GM19023 (cell line): ENCODE results near the gene NAA25.
"Not testable (repeated sequence)": the region's sequence is repeated elsewhere in the genome, so short reads cannot be mapped to it uniquely, and the experiment has no call there.

Experiments
- ATAC-seq: cut with Tn5 transposase; IDR thresholded peaks from one replicate; pipeline ENCODE4 v1.9.1; 2021; ENCODE audit warnings: mild to moderate bottlenecking, moderate library complexity; ENCODE audit not compliant: unreplicated experiment

The NAA25 gene

DNA sequence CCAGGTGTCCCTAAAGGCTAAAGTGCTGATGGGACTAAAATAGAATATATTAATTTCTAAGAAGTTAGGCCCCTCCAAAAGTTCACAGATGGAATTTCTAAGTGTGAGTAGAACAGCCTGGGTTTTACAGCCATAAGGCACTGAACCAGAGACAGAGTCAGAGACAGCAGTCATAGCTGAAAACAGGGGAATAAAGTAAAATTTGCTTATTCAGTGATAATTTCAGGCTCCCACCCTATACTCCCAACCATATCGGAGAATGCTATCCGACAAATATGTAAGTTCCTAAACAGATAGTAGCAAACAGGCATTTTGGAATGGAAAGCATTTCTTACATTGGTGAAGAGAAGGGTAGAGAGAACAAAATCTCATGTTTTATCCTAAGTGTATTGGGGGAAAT is 45.3 kb downstream of the NAA25 start:
- ATAC-seq = no peak

DNA sequence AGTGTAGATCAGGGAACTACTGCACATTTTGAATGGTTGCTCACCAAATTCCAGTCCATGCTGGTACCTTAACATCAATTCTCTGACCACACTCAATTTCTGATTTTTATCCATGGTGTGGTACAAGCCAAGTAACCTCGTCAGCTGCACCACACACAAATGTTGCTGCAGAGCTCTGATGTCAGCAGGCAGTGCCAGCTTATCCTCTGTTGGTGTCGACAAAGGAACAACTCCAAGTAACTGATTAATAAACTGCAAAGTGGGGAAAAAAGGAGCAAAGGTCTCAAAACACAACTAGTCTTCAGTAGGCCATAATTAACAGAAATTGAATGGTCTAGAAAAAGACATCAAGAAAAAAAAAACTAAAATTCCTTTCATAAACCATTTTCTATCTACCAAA is 47.4 kb downstream of the NAA25 start:
- ATAC-seq = no peak

DNA sequence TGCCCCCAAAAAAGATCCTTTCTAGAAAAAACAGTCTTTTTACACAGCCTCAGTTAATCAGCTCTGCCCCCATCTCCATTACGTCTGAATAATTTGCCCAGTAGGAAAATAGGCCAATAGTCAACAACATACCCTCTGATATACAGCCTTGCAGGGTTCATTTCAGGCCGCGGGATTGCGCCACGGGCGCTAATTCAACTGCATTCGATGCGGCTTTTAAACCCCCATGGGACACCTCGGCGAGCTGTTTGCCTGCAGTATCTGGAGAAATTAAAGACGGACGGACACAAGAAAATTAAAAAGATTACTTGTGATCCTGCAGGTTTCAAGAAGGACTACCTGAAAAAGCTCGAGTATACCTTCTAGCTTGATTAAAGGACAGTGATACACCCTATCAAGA is 59.2 kb downstream of the NAA25 start:
- ATAC-seq = no peak

DNA sequence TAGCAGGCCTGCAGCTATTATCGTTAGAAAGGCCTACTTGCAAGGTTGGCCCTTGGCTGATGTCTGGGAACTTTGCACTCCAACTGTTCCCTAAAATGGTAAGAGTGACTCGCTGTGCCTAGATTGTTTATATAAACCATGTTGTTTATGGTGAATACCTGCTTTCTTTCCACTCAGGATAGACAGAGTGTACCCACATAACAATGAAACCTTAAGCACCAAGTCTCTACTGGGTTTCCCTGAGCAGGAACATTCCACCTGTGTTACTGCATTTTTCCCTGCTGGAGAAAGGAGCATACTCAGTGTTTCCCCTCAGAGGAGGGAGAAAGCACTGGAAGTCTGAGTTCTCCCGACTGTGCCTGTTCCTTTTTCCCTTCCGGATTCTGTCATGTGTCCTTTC is 62.6 kb downstream of the NAA25 start:
- no peak for ATAC-seq

GRCh38 chr12:112036614-112037013 is 72.0 kb downstream of the NAA25 start:
- ATAC-seq = not testable (repeated sequence)

DNA sequence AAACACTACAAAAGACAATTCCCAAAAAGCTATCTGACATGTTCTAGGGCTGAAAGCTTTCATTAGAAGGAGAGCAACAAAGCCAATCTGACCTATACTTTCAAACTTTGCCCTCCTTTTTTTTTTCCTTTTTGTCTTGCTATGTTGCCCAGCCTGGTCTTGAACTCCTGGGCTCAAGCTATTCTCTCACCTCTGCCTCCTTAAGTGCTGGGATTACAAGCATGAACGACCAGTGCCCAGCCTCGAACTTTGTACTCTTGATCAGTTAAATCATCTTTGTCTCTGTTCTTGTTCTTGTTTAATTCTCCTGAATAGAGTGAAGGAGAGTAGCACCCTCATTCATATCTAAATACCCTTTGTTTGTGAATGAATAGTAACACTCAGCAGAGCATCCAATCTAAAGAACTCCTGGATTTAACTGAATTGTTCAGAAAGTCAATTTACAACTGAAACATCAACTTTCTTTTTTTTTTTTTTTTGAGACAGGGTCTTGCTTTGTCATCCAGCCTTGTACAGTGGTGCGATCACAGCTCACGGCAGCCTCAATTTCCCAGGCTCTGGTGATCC is 73.3 kb downstream of the NAA25 start:
- ATAC-seq = no peak

- ATAC-seq = no peak
Observed at GRCh38 chr12:112032292-112032691, 76.3 kb downstream of the NAA25 start.

DNA sequence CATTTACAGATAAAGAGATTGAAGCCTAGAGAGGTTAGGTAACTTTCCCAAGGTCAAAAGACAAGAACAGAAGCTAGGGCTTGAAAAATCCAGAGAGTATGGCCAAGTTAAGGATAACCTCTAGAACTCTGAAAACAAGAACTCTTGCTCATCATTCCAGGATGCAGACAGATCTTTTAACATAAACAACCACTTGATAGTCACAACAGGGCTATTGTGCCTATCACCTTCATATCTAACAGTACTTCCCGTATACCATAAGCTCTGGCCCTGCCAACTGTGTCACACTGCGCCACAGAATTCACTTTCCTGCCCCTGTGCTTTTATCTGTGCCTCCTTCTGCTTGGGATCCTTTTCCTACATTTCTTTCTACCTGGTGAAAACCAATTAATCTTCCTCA is 77.1 kb downstream of the NAA25 start:
- no peak for ATAC-seq

DNA sequence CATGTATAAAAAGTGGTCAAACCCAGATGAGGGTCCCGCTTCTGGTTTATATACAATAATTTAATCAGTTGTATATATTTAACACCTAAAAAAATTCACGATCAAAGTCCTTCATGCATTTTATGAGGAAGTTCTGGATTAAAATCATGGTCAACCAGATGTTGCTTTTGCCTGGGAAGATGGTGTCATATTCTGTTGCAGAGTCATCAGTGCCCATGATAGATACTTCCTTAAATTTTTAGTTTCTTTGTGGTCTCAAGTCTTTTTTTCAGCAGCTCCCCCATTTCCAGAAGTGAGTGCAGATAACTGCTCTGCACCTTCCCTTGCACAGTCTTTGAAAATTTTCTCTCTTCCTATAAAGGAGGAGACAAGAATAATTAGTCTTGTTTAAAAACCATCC is 79.3 kb downstream of the NAA25 start:
- no peak for ATAC-seq

DNA sequence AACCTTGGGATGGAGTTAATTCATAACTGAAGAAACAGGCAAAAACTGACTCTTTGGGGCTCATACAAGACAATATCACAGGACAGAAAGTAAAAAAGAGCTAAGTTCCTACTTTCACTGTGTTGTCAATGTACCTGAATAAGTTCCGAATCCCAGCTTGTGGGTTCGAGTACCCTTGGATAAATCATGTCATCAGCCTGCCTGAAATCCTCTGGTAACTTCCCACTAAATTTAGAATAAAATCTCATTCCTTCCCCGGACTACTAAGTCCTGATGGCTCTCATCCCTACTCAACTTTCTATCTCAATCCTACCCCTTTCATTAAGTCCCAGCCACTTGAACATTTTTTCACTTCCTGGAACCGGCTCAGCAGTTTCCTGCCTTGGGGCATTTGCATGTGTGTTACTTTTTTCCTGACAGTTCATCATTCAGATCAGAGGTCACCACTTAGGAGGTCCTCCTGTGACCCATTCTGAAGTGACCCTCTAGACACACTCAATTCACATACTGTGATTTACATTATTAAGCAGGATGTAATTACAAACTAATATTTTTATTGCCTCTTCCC is 82.7 kb downstream of the NAA25 start:
- no peak for ATAC-seq

DNA sequence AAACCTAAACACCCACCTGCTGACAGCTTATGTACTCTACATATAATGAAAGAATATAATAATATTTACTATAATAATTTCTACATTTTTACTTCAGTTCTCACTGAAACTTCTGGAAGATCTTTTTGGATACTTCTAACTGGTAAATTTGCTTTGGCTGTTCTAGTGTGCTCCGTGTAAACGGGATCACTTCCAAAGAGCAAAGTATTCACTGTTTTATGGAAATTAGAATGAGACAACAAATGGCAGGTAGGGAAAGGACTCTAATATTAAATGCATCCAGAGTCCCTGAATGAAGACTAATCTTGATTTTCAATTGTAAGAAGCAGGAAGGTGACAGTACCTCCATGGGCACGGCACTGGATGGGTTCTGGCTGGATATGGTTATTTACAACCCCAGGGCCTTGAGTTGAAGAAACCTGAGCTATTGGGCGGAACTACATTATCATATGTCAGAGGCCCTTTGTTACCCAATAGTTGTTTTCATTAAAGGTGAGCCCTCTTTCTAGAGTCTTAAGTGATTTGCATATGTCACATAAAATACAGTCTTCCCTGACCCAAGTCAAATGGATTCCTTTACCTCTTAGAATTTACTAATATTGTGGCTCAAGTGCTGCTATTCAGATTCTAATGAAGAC is 84.7 kb downstream of the NAA25 start:
- no peak for ATAC-seq

GRCh38 chr12:112022241-112023016 is 86.2 kb downstream of the NAA25 start:
- ATAC-seq = no peak

DNA sequence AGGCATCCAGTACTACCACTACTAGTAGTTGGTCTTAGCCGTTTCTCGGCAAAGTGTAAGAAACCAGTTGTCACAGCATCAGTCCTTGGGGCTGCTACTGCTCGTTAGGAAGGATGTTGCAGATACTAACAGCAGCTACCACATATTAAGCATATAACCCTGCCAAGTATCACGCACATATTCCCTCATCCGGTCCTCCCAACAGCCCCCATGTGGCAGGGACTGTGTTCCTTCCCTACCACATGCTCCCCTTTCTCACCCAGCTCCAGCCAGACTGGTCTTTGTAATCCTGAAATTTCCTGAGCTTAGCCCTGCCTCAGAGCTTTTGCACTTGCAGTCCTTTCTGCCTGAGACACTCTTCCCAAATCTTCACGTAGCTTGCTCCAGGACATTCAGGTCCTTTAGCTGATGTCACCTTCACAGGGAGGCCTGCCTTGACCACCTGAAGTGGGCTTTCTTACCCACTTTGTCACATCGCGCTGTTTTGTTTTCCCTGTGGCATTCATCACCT is 87.6 kb downstream of the NAA25 start:
- ATAC-seq = no peak

DNA sequence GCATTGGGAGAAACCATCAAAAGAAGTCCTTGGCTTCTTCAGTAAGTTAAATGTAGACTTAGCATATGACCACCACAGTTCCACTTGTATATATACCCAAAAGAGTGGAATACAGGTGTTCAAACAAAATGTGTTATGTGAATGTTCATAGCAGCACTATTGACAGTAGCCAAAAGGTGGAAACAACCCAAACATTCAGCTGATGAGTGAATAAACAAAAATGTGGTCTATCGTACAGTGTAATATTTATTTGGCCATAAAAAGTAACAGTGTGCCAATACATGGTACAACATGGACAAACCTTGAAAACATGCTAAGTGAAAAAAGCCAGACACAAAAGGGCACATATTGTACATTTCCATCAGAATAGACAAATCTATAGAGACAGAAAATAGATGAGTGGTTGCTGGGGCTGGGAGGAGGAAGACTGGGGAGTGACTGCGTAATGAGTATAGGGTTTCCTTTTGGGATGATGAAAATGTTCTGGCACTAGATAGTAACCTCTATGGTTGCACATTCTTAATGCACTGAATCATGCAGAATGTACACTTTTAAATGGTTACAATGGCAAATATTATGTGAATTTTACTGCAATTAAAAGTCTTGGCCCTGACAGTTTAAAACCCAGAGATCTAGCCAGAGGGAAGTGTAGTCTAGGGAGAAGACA is 89.9 kb downstream of the NAA25 start:
- ATAC-seq = no peak

GRCh38 chr12:112017041-112017440 is 91.5 kb downstream of the NAA25 start:
- no peak for ATAC-seq

DNA sequence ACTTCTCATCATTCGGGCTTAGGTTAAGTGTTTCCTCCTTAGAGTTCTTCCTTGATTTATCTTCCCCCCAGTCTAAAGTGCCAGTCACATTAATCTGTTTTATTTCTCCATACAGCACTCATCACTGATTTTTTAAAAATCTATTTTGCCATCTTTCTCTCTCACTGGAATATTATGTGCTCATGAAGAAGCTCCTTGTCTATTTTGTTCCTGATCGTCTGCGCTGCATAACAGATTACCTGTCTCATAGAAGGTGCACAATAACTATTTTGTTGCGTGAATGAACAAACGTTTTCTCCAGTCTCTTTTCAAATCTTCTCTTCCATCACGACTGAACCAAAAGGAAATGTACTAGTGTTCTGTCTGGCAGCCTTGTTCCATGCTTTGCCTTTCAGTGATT is 92.6 kb downstream of the NAA25 start:
- no peak for ATAC-seq

DNA sequence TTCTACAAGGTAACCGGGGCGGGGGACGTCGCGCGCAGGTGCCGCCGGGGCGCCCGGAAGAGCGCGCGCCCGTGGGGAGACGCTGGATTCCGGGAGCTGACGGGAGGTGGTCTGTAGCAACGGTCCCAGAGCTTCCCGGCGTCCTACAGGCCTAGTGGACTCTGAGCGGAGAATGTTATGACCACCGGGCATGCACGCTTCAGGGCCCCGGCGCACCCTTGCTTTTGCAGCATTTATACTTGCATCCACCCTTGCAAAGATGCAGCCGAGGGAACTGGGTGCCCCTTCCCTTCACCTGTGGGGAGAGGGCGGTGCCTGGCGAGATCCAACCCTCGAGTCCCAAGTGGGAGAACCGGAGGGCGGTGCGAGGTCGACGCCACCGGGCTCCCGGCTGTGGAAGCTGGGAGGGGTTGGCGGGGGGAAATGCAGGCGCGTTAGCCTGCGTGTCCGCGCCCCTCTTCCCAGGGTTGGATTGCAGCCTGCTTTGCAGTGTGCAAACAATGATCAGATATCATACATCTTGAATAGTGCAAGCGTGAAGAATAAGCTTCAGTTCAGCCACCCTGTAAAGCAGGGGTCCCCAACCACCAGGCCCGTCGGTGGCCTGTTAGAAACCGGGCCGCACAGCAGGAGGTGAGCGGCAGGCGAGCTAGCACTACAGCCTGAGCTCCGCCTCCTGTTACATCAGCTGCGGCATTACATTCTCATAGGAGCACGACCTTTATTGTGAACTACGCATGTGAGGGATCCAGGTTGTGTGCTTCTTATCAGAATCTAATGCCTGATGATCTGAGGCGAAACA is 94.8 kb downstream of the NAA25 start:
- peak; percentile 24 for ATAC-seq

GRCh38 chr12:112012775-112013600 is 95.6 kb downstream of the NAA25 start, which contains the start of the genes ERP29 and TMEM116:
TSS of gene ERP29 (plus strand) at chr12:112013426. CDS start at chr12:112013466, 40 bp downstream.
TSS of gene TMEM116 (minus strand) at chr12:112013165. CDS start at chr12:112005270, 7,895 bp downstream.
- peak; percentile 70 for ATAC-seq

- no peak for ATAC-seq
Observed at GRCh38 chr12:112011685-112012084, 96.9 kb downstream of the NAA25 start.
